GM12878 (cell line): ENCODE data around the gene MRGPRX1. TPM values are rescaled to one million over a fixed set of nuclear protein-coding genes. Genes with fewer than 3 reads are reported as not detected.
"Not testable (repeated sequence)": the region's sequence is repeated elsewhere in the genome, so short reads cannot be mapped to it uniquely, and the experiment has no call there.

Experiments used
- ATAC-seq: fragments of 200-7000 bp; cut with Tn5 transposase; 3 replicates; pipeline ENCODE4 v1.9.1; 2020; ENCODE audit warnings: mild to moderate bottlenecking, moderate library complexity
- BruUV-seq: library from RNA; stranded (reverse); fragments of 400-500 nt; replicated peaks from 2 replicates; lab custom pipeline; 2021; lab: Mats Ljungman, UMichigan
- CTCF ChIA-PET: fragments of 300-600 bp; sonication (Branson Sonifier 250); formaldehyde crosslinking; extraction: SDS; loops from one replicate; lab custom pipeline; 2021; ENCODE audit warnings: inconsistent platforms; lab: Yijun Ruan, JAX
- POLR2A ChIA-PET: fragments of 350-600 bp; formaldehyde crosslinking; extraction: SDS; loops from one replicate; lab custom pipeline; 2021; ENCODE audit warnings: inconsistent platforms; lab: Charles Lee
- RAD21 ChIA-PET: fragments of 300-600 bp; sonication (Branson Sonifier 250); formaldehyde crosslinking; loops from one replicate; lab custom pipeline; 2023; ENCODE audit warnings: antibody characterized with exemption; ENCODE audit not compliant: unreplicated experiment; lab: Charles Lee
- SMC1A ChIA-PET: fragments of 300-600 bp; sonication (Branson Sonifier 250); formaldehyde crosslinking; loops from one replicate; lab custom pipeline; 2023; ENCODE audit not compliant: unreplicated experiment, uncharacterized antibody; lab: Charles Lee
- DNase-seq: peaks from one replicate; pipeline ENCODE4 v3.0.0-alpha.2; 2011; ENCODE audit warnings: low read depth, low spot score
- FAIRE-seq: peaks from 3 replicates; lab custom pipeline; 2011; peaks lifted over from hg19 to GRCh38; lab: Jason Lieb, UNC
- H2AFZ ChIP-seq: 2 replicates; pipeline ENCODE4 v1.6.0; 2011; ENCODE audit warnings: low read depth, low read length, control low read depth; ENCODE audit not compliant: control insufficient read depth
- H3K27ac ChIP-seq: 2 replicates; pipeline ENCODE4 v1.5.1; 2011; ENCODE audit warnings: control low read depth; ENCODE audit not compliant: control insufficient read depth, insufficient read depth
- H3K27me3 ChIP-seq, 2 experiments: replicated peaks in 1 of 2; 2 replicates each; pipeline versions ENCODE4 v1.6.0 to v1.6.1; 2011; ENCODE audit warnings: low read length in 1 of 2; ENCODE audit not compliant: control insufficient read depth in 2 of 2, insufficient read depth in 2 of 2
- H3K36me3 ChIP-seq, 2 experiments: 2 replicates each; pipeline ENCODE4 v1.5.1; 2011; ENCODE audit warnings: low read length in 1 of 2; ENCODE audit not compliant: control insufficient read depth in 2 of 2, insufficient read depth in 2 of 2
- H3K4me1 ChIP-seq: 2 replicates; pipeline ENCODE4 v1.6.1; 2011; ENCODE audit warnings: mild to moderate bottlenecking, low read length, moderate library complexity, mixed read lengths; ENCODE audit not compliant: control insufficient read depth, insufficient read depth
- H3K4me2 ChIP-seq: 2 replicates; pipeline ENCODE4 v1.6.0; 2011; ENCODE audit warnings: control low read depth; ENCODE audit not compliant: control insufficient read depth, insufficient read depth
- H3K4me3 ChIP-seq: fragments of 200-600 bp; sonication (generic); 2 replicates; pipeline ENCODE4 v1.5.1; 2016
- H3K79me2 ChIP-seq: 2 replicates; pipeline ENCODE4 v1.6.0; 2011; ENCODE audit warnings: low read length; ENCODE audit not compliant: control insufficient read depth, insufficient read depth
- H3K9ac ChIP-seq: 2 replicates; pipeline ENCODE4 v1.8.0; 2011; ENCODE audit warnings: low read length, control low read depth, mixed read lengths; ENCODE audit not compliant: control insufficient read depth, insufficient read depth
- H3K9me3 ChIP-seq: replicated peaks from 3 replicates; pipeline ENCODE4 v1.5.1; 2011; ENCODE audit warnings: mild to moderate bottlenecking, low read length; ENCODE audit not compliant: control insufficient read depth, insufficient read depth
- H4K20me1 ChIP-seq: 2 replicates; pipeline ENCODE4 v1.6.0; 2011; ENCODE audit not compliant: control insufficient read depth, insufficient read depth
- BCL11A ChIP-seq: IDR thresholded peaks from 2 replicates; pipeline ENCODE4 v1.6.1; 2011; ENCODE audit warnings: low read depth, low read length
- SP1 ChIP-seq: IDR thresholded peaks from one replicate; pipeline ENCODE4 v1.6.1; 2011; ENCODE audit warnings: low read depth, low read length
- WGBS: methylation state at CpG from one replicate; pipeline ENCODE4 v1.1.6; 2016; ENCODE audit warnings: low lambda C conversion rate; ENCODE audit not compliant: insufficient replicate concordance, insufficient coverage; ENCODE audit errors: missing lambda C conversion rate; 5-methylcytosine and 5-hydroxymethylcytosine counted together
- in situ Hi-C: fragments of 300-500 bp; cut with MboI; formaldehyde crosslinking; loops from 9 replicates; pipeline ENCODE4 v1.14.3; 2018; ENCODE audit warnings: mixed read lengths
- intact Hi-C: fragments of 100-400 bp; cut with micrococcal nuclease; formaldehyde crosslinking; loops from one replicate; pipeline ENCODE4 v1.14.2; 2022; ENCODE audit not compliant: unreplicated experiment
- polyA plus RNA-seq, 11 experiments: library from polyadenylated mRNA; depleted of rRNA in 4 of 11; unstranded in 6 of 11; stranded (reverse) in 5 of 11; fragments of >200 nt; fragmentation: Nextera tagmentation in 4 of 11; fragmentation: Illumina TruSeq in 1 of 11; extraction: Ambion mirVana in 4 of 11; extraction: Trizol in 1 of 11; gene quantifications; 1 replicate in 1 of 11; 2 replicates in 10 of 11; pipeline versions ENCODE4 v1.2.1 to v1.2.3, GENCODE V29; 2011 to 2016; ENCODE audit warnings: inconsistent platforms in 2 of 11, missing spikeins in 2 of 11, low read depth in 1 of 11
- total RNA-seq, 4 experiments: library from RNA; depleted of rRNA in 3 of 4; stranded (reverse); fragments of >200 nt in 3 of 4; fragmentation: Illumina TruSeq in 1 of 4; extraction: Trizol in 1 of 4; gene quantifications; 2 replicates each; pipeline versions ENCODE4 v1.2.1 to v1.2.3, GENCODE V29; 2013 to 2021
- TF ChIP-seq, protein P1 (sequence below): fragments of 450-650 bp; IDR thresholded peaks from 2 replicates; pipeline ENCODE4 v1.6.1; 2014; ENCODE audit warnings: mild to moderate bottlenecking

MRGPRX1 gene
- total and polyA plus RNA-seq, 10 of the 15 experiments (the other 5 are each of a cell fraction or from before 2014, with no cell fraction given) = not detected

- H3K27ac ChIP-seq = no peak overlapping the region
- BruUV-seq = no TSS peak
- ChIA-PET CTCF (no interaction called here), POLR2A (no interaction called here), SMC1A (interaction anchor here (1.2 kb wide), 1 partner anchor 74 kb away, joined by 3 read pairs; no protein-coding TSS in a partner anchor), RAD21 (no interaction called here)
- H3K79me2 ChIP-seq = no peaks in the 10 kb centered on the region
- ATAC-seq (no peak), FAIRE-seq (no peak), DNase-seq (no peak)
- H3K9me3 ChIP-seq = no peaks in the 10 kb centered on the region
- no peak overlapping the region for H3K9ac ChIP-seq
- no peaks in the 10 kb centered on the region for H3K4me1 ChIP-seq
- H3K4me3 ChIP-seq = no peak overlapping the region
- H3K27me3 ChIP-seq = no peaks in the 10 kb centered on the region
- TF ChIP-seq, protein P1, sequence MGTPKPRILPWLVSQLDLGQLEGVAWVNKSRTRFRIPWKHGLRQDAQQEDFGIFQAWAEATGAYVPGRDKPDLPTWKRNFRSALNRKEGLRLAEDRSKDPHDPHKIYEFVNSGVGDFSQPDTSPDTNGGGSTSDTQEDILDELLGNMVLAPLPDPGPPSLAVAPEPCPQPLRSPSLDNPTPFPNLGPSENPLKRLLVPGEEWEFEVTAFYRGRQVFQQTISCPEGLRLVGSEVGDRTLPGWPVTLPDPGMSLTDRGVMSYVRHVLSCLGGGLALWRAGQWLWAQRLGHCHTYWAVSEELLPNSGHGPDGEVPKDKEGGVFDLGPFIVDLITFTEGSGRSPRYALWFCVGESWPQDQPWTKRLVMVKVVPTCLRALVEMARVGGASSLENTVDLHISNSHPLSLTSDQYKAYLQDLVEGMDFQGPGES = no peak
- TF ChIP-seq SP1 = no peak
- TF ChIP-seq BCL11A = no peak
- H2AFZ ChIP-seq = no peak overlapping the region
- intact Hi-C loops (no loop called here), in situ Hi-C loops (no loop called here)
- H4K20me1 ChIP-seq = no peaks in the 10 kb centered on the region
- H3K36me3 ChIP-seq = no peaks in the 10 kb centered on the region
- WGBS = 65% methylated on average over 3 of the region's 3 CpGs
- no peak overlapping the region for H3K4me2 ChIP-seq
Observed at GRCh38 chr11:18907391-18907790, 31.8 kb downstream of the MRGPRX1 start.

DNA sequence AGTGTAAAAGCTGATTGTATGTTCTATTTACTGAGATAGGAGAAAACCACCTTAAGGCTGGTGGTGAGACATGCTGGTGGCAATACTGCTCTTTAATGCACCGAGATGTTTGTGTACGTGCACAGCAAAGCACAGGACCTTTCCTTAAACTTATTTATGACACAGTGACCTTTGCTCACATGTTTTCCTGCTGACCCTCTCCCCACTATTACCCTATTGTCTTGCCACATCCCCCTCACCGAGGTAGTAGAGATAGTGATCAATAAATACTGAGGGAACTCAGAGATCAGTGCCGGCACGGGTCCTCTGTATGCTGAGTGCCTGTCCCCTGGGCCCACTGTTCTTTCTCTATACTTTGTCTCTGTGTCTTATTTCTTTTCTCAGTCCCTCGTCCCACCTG lies 38.6 kb downstream of the MRGPRX1 start:
- H3K4me1 ChIP-seq, intact Hi-C loops, H3K9me3 ChIP-seq, H3K9ac ChIP-seq, H3K4me3 ChIP-seq, H3K27me3 ChIP-seq, H4K20me1 ChIP-seq, H3K4me2 ChIP-seq, SMC1A ChIA-PET, H3K36me3 ChIP-seq, CTCF ChIA-PET, DNase-seq, FAIRE-seq, H2AFZ ChIP-seq, BruUV-seq, ATAC-seq, H3K27ac ChIP-seq, in situ Hi-C loops, H3K79me2 ChIP-seq, POLR2A ChIA-PET, RAD21 ChIA-PET: not testable (repeated sequence)
- WGBS = 18% methylated on average over 6 of the region's 6 CpGs

- FAIRE-seq, H2AFZ ChIP-seq, in situ Hi-C loops, H3K27me3 ChIP-seq, DNase-seq, POLR2A ChIA-PET, H3K36me3 ChIP-seq, H4K20me1 ChIP-seq, RAD21 ChIA-PET, H3K4me2 ChIP-seq, BruUV-seq, H3K79me2 ChIP-seq, H3K9ac ChIP-seq, ATAC-seq, H3K9me3 ChIP-seq, H3K4me1 ChIP-seq, CTCF ChIA-PET, H3K27ac ChIP-seq, SMC1A ChIA-PET, intact Hi-C loops, H3K4me3 ChIP-seq: not testable (repeated sequence)
- WGBS = 2% methylated on average over 4 of the region's 4 CpGs
Observed at GRCh38 chr11:18900151-18900611, 39.0 kb downstream of the MRGPRX1 start.
